Activated T-cell treated with anti-CD3 and anti-CD28 coated beads, Interleukin-2, amount 50 U/mL, for 4 hours (primary cell): ENCODE measurements around the gene STARD3. TPM values are rescaled to one million over a fixed set of nuclear protein-coding genes. Genes with fewer than 3 reads are reported as not detected.
A peak's percentile ranks its signal among the peaks of the same experiment; 100 is the strongest.

ENCODE experiments used
- ATAC-seq, 2 donors: fragments of 200-7000 bp; cut with Tn5 transposase; one replicate each; pipeline ENCODE4 v1.10.0; 2021
- DNase-seq: peaks from one replicate; pipeline ENCODE4 v3.0.0-alpha.2; 2020
- H3K27me3 Mint-ChIP-seq: one replicate; pipeline ENCODE4 v1.8.0; 2021; ENCODE audit warnings: low read depth, mixed read lengths
- H3K36me3 Mint-ChIP-seq: one replicate; pipeline ENCODE4 v1.8.0; 2022; ENCODE audit warnings: mixed read lengths; ENCODE audit not compliant: insufficient read depth
- H3K4me1 Mint-ChIP-seq: one replicate; pipeline ENCODE4 v1.8.0; 2021; ENCODE audit warnings: low read depth, mixed read lengths
- H3K4me3 Mint-ChIP-seq: one replicate; pipeline ENCODE4 v1.8.0; 2021; ENCODE audit warnings: mild to moderate bottlenecking, moderate library complexity, mixed read lengths
- H3K9me3 Mint-ChIP-seq: one replicate; pipeline ENCODE4 v1.8.0; 2021; ENCODE audit warnings: mixed read lengths
- total RNA-seq, 3 donors: library from RNA; stranded (reverse); gene quantifications; one replicate each; pipeline ENCODE4 v1.2.1, GENCODE V29; 2021

The STARD3 gene
- total RNA-seq, 3 donors from 2014 or later, result 66.0 to 67.1 (median 66.4) TPM

DNA sequence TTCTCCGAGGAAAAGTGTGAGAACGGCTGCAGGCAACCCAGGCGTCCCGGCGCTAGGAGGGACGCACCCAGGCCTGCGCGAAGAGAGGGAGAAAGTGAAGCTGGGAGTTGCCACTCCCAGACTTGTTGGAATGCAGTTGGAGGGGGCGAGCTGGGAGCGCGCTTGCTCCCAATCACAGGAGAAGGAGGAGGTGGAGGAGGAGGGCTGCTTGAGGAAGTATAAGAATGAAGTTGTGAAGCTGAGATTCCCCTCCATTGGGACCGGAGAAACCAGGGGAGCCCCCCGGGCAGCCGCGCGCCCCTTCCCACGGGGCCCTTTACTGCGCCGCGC is 62.8 kb downstream of the STARD3 start, which contains the start of gene ERBB2:
Gene ERBB2, plus strand, starts transcription at position 247 of the 330 bp plus-strand sequence. CDS start 175 bp downstream, outside the sequence.
- Mint-ChIP-seq H3K36me3 (peaks cover 2% of the 10 kb centered on the region), H3K9me3 (no peaks in the 10 kb centered on the region), H3K4me1 (peaks cover 5% of the 10 kb centered on the region), H3K4me3 (peak within 1 kb of the TSS; percentile 33), H3K27me3 (peaks cover 35% of the 10 kb centered on the region)
- ATAC-seq, result no peak
- DNase-seq, result no peak

DNA sequence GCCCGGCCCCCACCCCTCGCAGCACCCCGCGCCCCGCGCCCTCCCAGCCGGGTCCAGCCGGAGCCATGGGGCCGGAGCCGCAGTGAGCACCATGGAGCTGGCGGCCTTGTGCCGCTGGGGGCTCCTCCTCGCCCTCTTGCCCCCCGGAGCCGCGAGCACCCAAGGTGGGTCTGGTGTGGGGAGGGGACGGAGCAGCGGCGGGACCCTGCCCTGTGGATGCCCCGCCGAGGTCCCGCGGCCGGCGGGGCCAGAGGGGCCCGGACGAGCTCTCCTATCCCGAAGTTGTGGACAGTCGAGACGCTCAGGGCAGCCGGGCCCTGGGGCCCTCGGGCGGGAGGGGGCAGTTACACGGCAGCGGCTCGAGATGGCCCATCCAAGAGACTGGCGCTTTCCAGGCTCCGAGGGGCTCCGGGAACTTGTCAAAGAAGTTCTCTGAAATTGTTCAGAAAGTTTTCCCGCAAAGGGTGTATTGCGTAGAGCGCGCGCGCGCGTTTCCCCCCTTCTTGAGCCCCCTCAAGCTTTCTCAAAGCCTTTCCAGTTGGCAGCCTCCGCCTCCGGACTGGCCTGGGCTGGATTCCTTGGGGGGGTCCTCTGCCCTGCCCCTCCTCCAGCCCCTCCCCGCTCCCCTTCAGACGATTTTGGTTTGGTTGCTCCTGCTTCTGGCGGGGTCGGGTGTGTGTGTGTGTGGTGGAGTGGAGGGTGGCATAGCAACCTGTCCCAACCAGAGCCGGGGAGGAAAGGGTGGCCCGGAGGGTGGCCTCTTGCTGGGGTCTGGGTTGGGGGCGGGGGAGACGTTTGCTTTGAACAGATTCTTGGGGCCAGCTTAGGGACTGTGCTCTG is 63.4 kb downstream of the STARD3 start:
- Mint-ChIP-seq H3K4me1 (peaks cover 5% of the 10 kb centered on the region), H3K9me3 (no peaks in the 10 kb centered on the region), H3K27me3 (peaks cover 35% of the 10 kb centered on the region), H3K36me3 (no peaks in the 10 kb centered on the region), H3K4me3 (no peak overlapping the region)
- peak in 1 of 2 donors; percentile 25 for ATAC-seq
- DNase-seq, result no peak

DNA sequence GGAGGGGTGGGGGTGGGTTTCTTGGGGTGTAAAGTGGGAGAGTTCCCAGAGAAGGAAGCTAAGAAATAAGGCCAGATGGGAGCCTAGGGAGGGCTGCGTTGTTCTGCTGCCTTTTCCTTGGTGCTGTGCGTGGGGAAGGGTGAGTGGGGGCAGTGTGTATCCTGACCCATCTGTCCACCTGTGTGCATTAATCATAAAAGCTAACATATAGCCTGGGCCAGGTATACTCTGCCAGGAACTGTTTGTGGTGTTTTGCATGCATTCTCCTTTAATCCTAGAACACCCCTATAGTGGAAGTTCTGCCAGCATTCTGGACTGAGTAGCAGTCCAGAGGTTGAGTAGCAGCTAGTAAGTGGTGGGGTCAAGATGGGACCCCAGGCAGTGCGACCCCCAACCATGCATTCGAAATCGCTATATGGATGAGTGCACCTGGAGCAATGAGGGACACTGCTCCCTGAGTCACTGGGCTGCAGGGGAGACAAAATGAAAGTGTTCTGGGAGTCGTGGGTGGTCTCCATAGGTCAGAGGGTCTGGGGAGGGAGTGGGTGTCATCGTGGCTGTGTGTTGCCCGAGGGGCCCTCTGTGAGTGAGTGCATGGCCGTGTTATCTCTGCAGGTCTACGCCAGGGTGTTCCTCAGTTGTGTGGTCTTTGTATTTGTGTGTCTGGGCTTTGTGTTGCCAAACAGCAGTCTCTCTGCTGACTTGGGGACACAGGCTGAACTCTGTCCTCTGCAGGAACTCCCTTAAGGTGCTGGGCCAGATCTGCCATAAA is 64.3 kb downstream of the STARD3 start:
- peaks cover 5% of the 10 kb centered on the region for H3K4me1 Mint-ChIP-seq
- no peak overlapping the region for H3K4me3 Mint-ChIP-seq
- H3K36me3 Mint-ChIP-seq, result no peaks in the 10 kb centered on the region
- DNase-seq (no peak), ATAC-seq (no peak)
- no peaks in the 10 kb centered on the region for H3K9me3 Mint-ChIP-seq
- H3K27me3 Mint-ChIP-seq, result peaks cover 35% of the 10 kb centered on the region

DNA sequence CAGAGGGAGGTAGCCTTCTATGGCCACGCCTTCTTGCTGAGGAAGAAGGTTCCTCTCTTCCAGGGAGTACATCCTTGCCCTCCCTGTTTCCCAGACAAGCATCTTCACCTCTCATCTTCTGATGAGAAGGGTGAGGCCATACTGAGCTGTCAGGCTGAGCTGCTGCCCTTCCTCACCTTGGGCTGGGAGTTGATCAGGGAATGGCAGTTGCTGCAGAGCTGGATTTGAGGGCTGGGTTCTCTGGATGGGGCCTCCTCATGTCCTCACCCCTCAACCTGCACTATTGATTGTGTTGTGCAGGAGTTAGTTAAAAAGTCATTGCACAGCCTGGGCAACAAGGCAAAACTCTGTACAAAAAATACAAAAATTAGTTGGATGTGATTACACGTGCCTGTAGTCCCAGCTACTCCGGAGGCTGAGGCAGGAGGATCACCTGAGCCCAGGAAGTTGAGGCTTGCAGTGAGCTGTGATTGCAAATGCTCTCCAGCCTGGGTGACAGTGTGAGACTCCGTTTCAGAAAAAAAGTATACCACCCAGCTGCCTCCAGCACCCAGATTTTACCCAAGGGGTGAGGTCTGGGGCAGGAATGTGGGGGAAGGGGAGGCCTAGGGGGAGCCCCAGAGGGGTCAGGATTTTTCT is 65.0 kb downstream of the STARD3 start:
- Mint-ChIP-seq H3K4me3 (no peak overlapping the region), H3K9me3 (no peaks in the 10 kb centered on the region), H3K36me3 (no peaks in the 10 kb centered on the region), H3K4me1 (peaks cover 11% of the 10 kb centered on the region), H3K27me3 (peaks cover 35% of the 10 kb centered on the region)
- DNase-seq, result no peak
- no peak for ATAC-seq

DNA sequence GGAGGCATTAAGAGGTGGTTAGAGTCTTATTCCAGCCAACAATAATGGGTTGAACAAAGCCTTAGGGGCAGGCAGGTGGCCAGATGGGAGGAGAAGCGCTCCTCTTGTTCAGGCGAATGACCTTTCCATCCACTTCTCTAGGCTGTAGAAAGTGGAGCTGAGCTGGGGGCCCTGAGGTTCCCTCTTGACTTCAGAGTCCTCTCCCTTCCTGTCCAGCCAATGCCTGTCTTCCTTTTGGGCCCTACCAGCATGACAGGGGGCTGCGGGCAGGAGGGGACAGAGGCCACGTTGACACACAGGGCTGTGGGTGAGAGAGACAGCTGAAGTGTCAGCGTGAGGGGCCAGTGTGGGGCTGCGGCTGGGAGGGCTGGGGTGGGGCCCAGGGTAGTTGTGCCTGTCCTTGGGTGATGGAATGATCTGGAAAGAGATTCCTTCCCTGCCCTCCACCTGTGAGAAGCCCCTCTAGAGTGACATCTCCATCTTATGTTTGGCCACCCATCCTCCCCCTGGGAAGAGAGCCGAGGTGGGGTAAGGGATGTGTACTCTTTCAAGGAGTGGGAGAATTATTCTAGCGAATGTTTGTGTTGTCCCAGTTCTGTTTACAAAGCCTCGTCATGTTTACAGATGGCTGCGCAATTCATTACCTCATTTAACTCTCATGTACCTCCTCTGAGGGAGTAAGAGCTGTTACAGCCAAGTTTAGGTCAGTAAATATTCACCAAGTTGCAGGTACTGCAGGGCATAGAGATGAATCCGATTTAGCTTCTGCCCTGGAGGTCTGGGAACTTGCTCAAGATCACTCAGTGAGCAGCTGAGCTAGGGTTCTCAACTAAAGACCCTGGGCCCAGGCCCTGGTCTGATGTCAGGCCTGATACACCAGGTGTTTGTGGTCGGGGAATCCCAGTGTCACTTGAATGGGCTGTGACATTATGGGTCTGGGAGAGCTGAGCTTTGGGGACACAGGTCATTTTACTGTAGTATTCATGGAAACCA is 66.3 kb downstream of the STARD3 start:
- H3K4me1 Mint-ChIP-seq, result peaks cover 19% of the 10 kb centered on the region
- no peak for DNase-seq
- H3K9me3 Mint-ChIP-seq, result no peaks in the 10 kb centered on the region
- H3K27me3 Mint-ChIP-seq, result peaks cover 30% of the 10 kb centered on the region
- H3K4me3 Mint-ChIP-seq, result no peak overlapping the region
- H3K36me3 Mint-ChIP-seq, result no peaks in the 10 kb centered on the region
- ATAC-seq, result no peak

DNA sequence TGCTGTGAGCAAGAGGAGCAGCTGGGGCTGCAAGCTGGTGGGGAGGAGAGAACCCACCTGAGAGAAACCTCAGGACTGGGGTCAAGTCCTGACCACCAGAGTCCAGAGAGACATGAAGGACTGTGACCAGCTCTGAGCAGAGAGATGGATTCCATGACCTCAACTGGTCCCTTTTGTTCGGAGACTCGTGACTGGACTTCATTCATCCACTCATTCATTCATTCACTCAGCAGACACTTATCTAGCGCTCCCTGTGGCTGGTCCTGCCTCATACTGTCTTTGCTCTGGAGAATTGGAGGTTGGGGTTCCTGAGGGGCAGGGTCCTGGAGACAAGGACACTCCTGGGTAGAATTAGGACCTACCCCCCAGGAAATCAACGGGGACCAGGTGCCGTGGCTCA is 67.0 kb downstream of the STARD3 start:
- ATAC-seq (no peak), DNase-seq (no peak)
- H3K27me3 Mint-ChIP-seq, result peaks cover 25% of the 10 kb centered on the region
- H3K9me3 Mint-ChIP-seq, result no peaks in the 10 kb centered on the region
- no peaks in the 10 kb centered on the region for H3K36me3 Mint-ChIP-seq
- no peak overlapping the region for H3K4me3 Mint-ChIP-seq
- peaks cover 21% of the 10 kb centered on the region for H3K4me1 Mint-ChIP-seq

DNA sequence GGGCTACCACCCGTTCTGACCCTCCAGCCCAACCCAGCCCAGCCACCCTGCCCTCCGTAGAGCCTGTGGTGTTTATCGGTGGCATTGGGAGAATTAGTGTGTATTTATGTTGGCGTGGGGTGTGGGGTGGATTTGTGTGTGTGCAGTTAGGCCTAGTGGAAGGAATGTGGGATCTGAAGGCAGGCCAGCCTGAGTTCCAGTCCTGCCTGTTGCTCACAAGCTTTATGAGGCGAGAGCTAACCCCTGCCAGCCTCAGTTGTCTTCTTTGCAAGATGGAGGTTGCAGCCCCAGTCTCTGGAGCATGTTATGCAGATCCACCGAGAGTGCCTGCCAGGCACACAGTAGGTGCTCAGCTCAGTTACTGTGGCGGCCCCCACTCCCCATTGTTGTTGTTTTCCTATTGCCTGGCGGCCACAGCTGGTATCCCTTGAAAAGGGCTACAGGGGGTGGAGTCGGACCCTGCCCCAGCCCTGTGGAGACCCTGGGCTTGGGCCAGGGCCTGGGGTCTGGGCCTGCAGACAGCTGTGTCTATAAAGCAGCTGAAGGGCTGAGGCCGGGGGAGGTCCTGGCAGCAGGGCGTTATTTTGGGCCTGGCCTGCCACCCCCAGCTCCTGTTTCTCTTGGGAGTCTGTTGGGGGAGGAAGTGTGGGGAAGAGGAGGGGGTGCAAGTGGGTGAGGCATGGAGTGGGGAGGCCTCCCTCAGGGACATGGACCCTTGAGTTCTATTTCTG is 68.0 kb downstream of the STARD3 start:
- Mint-ChIP-seq H3K4me3 (no peak overlapping the region), H3K27me3 (peaks cover 15% of the 10 kb centered on the region), H3K9me3 (no peaks in the 10 kb centered on the region), H3K36me3 (no peaks in the 10 kb centered on the region), H3K4me1 (peaks cover 23% of the 10 kb centered on the region)
- DNase-seq (no peak), ATAC-seq (no peak)

DNA sequence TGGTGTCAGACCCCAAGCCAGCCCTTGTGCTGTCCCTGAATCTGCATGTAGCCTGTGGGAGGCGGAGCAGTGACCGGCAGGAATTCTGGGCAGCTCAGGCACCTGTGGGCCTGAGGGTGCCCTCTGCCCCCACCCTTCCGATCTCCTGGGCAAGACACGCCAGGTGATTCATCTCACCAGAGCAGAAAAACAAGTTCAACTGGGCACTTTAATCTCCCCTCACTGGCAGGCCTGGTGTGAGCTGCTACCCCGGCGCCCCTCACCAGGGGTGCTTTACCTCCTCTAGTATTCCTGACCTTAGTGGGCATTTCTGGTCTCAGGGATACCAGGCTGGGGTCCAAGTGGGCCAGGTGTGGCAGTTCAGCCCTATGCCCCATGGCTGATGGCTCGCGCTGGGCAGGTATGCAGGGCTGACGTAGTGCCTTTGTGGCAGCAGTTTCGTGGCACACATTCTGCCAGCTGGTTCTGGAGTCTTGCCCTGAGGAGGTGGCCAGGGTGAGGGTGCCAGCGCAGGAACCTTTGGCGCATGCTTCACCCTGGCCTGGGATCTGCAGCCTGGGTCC is 68.9 kb downstream of the STARD3 start:
- H3K4me3 Mint-ChIP-seq, result no peak overlapping the region
- ATAC-seq, result no peak
- no peaks in the 10 kb centered on the region for H3K9me3 Mint-ChIP-seq
- H3K4me1 Mint-ChIP-seq, result peaks cover 23% of the 10 kb centered on the region
- peaks cover 11% of the 10 kb centered on the region for H3K27me3 Mint-ChIP-seq
- H3K36me3 Mint-ChIP-seq, result no peaks in the 10 kb centered on the region
- no peak for DNase-seq

DNA sequence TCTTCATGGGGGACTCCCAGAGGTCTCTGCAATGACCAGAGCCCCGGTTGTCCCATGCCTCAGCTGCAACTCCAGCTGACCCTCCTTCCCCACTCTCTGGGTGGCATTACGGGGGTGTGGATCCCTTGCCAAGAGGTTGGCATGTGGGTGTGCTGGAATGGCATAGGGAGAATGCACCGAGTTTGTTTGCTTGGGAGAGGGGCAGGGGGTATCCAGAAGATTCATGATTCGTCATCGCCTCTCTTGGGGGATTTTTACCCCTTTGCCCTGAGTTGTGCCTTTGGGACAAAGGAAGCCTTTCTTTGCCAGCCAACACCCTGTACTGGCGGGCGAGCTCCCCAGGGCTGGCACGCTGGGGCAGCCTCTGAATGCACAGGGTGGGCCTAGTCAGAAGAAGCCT is 69.4 kb downstream of the STARD3 start:
- peaks cover 6% of the 10 kb centered on the region for H3K27me3 Mint-ChIP-seq
- no peak for ATAC-seq
- no peaks in the 10 kb centered on the region for H3K9me3 Mint-ChIP-seq
- H3K4me1 Mint-ChIP-seq, result peaks cover 23% of the 10 kb centered on the region
- DNase-seq, result no peak
- H3K4me3 Mint-ChIP-seq, result no peak overlapping the region
- no peaks in the 10 kb centered on the region for H3K36me3 Mint-ChIP-seq

DNA sequence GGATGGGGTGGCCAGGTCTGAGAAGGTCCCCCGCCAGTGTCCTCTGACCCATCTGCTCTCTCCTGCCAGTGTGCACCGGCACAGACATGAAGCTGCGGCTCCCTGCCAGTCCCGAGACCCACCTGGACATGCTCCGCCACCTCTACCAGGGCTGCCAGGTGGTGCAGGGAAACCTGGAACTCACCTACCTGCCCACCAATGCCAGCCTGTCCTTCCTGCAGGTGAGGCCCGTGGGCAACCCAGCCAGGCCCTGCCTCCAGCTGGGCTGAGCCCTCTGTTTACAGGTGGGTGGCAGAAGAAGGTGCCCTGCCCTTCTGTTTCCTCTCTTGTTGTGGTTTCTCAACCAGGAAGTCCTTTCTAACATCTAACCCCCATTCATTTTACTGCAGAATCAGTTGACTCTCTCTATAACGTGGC is 70.0 kb downstream of the STARD3 start:
- peak in 1 of 2 donors; percentile 48 for ATAC-seq
- peaks cover 23% of the 10 kb centered on the region for H3K4me1 Mint-ChIP-seq

DNA sequence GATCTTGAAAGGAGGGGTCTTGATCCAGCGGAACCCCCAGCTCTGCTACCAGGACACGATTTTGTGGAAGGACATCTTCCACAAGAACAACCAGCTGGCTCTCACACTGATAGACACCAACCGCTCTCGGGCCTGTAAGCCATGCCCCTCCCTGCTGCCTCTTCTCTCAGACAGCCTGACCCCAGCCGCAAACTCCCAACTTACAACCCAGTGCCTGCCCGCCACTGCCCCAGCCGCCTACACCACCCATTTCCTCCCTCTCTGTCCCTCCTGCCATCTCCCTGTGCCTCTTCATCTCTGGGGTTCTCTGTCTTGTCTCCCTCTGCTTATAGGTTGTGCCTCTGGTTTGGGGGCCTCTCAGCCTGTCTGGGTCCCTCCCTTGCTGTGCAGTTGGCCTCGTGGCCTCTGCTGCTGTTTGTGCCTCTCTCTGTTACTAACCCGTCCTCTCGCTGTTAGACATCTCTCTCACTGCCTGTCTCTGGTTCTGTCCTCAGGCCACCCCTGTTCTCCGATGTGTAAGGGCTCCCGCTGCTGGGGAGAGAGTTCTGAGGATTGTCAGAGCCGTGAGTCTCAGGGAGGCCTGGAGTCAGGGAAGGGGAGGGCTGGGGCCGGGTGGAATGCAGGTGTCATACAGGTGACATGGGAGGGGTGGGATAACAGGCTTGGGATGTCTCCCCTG is 72.5 kb downstream of the STARD3 start:
- no peaks in the 10 kb centered on the region for H3K9me3 Mint-ChIP-seq
- no peak for ATAC-seq
- peaks cover 23% of the 10 kb centered on the region for H3K4me1 Mint-ChIP-seq
- DNase-seq, result no peak
- no peaks in the 10 kb centered on the region for H3K36me3 Mint-ChIP-seq
- peak overlapping the region; percentile 41 for H3K4me3 Mint-ChIP-seq
- no peaks in the 10 kb centered on the region for H3K27me3 Mint-ChIP-seq

More for the DNA sequence above, 70.0 kb downstream of the STARD3 start:
- no peaks in the 10 kb centered on the region for H3K9me3 Mint-ChIP-seq
- H3K4me3 Mint-ChIP-seq, result no peak overlapping the region
- H3K36me3 Mint-ChIP-seq, result no peaks in the 10 kb centered on the region
- DNase-seq, result no peak
- H3K27me3 Mint-ChIP-seq, result peaks cover under 1% of the 10 kb centered on the region
